GM19035 (cell line): ENCODE measurements around the gene CRKL.

ENCODE experiments used
- ATAC-seq: cut with Tn5 transposase; IDR thresholded peaks from one replicate; pipeline ENCODE4 v1.9.1; 2021; ENCODE audit not compliant: unreplicated experiment

Gene CRKL

DNA sequence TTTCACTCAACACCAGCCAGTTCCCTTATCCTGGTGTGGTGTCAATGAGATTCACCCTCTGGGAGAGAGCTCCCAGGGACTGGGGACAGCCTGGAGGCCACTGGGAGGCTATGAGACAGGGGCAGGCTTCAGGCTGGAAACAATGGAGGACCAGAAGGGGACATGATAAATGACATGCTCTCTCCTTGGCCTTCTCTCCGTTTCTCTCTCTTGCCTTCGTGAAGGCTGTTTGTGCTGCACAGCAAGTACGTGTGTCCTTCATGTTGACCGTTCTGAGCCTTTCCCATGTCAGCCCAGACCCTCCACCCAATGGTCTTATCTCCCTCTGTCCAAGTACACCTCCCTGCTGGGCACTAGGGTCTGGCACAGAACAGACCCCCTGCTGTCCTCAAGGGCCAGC lies 63.3 kb downstream of the CRKL start:
- no peak for ATAC-seq

DNA sequence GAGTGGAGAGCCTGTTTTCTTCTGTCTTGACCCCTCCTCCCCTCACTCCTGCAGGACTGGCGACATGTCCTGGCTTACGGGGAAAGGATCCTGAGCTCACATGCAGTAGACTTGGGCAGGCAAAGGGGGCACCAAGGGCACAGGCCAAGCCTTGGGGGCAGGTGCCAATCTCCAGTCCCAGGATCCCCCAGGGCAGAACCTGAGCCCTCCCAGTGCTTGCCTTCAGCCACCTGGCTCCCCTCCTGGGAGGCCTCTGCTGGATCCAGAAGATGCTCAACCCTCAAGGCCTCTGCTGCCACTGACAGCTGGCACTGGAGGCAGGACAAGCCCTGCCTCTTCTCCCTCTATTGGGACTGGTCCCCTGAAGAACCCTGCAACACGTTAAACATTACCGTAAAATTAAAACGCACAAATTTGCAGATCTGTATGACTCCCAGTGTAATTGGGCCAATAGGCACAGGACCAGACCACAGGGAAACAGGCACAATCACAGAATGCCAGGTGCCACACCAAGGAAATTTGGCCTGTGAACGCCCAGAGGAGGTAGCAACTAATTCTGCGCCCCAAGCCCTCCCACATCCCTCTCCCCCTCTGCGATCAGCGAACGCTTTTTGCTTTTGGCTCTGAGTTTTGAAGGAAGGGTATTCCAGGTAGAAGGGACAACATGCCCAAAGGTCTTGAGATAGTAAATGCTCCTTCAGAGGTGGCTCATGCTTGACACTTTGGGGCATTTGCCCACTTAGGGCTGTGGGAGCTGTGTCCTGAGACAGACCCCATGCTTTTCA lies 63.9 kb downstream of the CRKL start:
- no peak for ATAC-seq

DNA sequence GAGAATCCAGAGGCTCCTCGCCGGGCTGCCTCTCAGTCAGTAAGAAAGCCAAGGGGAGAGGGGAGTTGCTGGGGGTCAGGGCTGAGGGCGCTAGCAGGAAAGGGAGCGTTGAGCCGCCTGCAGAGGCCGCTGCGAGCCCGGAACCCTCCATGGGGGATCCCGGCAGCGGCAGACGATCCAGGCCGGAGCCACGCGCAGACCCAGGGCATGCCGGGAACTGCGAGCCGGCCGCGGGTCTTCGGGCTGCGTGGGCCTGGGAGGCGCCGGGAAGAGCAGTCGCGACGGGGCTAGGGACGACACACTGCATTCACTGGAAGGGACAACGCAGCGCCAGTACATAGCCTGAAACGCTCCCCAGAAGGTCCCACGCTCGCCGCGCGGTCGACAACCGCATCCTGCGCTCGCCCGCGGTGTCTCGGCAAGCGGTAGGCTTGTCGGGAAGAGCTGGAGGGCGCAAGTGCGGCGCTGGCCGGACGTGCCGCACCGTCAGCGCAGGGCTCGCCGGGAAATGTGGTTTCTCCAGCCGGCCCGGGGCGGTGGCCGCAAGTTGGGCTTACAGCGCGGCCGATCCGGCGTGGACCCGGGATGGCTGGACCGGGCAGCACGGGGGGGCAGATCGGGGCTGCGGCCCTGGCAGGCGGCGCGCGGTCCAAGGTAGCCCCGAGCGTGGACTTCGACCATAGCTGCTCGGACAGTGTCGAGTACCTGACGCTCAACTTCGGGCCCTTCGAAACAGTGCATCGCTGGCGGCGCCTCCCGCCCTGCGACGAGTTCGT lies 64.8 kb downstream of the CRKL start, which contains the start of gene LZTR1:
TSS of gene LZTR1 (plus strand) at position 511 of the 776 bp plus-strand sequence. CDS start at position 586, 75 bp downstream.
- ATAC-seq: peak; percentile 83

DNA sequence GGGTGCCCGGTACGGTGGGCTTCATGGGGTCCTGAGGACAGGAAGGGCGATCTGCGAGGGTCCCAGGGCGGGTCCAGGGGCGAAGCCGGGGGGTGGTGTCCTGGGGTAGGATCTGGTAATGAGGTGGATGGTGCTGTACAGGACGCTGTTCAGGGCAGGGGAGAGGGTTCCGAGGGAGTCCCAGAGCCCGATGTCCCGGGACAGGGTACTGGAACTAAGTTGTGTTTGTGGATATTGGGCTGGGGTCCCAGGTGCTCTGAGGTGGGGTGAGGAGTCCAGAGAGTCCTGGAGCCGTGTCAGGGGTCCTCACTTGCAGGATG lies 65.3 kb downstream of the CRKL start:
- ATAC-seq: peak; percentile 22

DNA sequence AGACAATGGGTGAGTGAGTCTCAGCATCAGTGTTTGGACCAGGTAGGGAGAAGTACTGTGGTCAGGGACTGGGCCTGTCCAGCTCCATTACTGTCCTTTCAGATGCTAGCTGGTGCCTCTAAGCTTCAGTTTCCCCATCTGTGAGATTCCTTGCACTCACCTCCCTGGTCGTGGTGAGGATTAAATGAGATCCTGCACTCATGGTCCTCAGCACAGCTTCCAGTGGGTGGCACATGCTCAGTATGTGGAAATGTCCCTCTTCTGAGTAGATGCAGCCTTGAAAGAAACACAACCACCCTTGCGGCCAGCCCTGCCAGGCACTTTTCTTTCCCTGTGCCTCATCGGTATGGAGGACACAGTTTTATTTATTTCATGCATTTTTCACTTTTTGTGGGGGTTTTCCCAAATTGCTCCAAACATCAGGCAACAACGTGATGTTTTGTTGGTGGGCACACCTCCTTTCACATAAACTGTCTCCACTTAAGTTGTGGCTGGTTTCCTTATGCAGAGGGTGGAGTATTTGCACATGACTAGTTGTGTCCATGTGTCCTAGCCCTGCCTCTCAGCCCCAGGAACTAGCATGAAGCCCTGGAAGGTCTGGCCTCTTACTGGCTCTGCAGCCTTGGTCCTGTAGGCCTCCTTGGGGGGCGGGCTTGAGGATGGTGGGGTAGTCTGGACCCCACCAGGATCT lies 66.0 kb downstream of the CRKL start:
- no peak for ATAC-seq

DNA sequence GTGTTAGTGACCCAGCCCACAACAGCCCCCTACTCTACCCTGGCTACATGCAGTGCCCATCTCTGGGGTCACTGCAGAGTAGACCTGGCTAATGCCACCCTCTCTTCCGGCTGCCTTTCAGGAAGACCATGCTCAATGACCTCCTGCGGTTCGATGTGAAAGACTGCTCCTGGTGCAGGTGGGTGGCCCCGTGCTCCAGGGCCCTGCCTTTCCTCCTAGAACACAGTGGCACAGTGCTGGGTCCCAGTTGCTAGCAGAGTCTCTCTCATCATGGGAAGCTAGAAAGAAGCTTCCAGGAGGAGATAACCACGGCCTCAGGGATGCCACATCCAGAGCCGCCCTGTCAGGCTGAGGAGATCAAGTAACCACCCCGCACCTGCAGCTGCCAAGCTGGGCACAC lies 68.5 kb downstream of the CRKL start:
- ATAC-seq: no peak

DNA sequence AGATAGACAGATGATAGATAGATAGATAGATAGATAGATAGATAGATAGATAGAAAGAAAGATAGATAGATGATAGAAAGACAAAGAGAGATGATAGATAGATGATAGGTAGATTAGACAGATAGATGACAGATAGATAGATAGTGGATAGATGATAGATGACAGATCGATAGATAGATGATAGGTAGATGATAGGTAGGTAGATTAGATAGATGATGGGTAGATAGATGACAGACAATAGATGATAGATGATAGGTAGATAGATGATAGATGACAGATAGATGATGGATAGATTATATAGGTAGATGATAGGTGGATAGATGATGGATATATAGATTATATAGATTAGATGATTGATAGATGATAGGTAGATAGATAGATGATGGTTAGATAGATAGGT lies 69.2 kb downstream of the CRKL start:
- ATAC-seq: no peak

DNA sequence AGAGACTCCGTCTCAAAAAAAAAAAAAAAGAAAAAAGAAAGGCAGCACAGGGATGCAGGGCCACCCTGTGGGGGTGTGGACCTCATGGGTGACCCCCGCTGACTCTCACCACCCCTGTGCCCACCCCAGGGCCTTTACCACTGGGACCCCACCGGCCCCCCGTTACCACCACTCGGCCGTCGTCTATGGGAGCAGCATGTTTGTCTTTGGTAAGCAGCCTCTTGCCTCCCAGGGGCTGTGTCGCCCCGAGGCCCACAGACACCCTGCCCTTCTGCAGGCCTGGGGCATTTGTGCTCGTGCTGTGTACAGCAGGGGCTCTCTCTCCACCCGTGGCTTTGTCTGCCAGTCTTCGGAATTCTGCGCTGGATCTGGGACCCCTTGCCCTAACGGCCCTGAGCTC lies 70.2 kb downstream of the CRKL start:
- ATAC-seq: no peak

DNA sequence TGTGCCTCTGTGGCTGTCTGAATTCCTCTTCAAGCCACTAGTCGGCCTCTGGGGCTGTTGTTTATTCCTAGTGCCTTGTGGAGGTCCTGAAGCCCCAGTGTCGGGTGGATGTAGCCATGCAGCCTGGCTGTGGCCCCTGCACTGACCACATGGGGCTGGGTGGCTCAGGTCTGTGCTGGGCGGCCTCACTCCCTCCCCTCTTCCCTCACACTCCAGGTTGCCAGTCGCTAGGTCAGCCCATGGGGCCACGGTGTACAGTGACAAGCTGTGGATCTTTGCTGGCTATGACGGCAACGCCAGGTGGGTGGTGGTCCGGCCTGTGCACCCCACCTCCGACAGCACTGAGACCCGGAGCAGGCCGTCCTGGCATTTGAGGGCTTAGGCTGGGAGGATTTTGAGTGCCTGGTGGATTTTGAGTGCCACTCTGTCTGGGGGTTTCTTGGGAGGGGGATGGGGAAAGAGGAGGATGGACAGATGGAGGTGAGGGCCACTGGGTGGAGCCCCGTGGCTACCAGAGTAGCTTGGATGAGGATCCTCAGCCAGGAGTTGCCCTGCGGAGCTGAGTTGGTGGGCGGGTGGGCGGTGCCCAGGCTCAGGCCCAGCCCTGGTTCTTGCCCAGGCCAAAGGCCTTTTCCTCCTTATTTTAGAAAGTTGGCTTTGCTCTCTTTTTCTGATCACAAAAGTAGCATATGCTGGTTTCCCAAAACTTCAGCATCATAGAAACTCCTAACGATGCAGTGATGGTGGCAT lies 71.5 kb downstream of the CRKL start:
- ATAC-seq: no peak

DNA sequence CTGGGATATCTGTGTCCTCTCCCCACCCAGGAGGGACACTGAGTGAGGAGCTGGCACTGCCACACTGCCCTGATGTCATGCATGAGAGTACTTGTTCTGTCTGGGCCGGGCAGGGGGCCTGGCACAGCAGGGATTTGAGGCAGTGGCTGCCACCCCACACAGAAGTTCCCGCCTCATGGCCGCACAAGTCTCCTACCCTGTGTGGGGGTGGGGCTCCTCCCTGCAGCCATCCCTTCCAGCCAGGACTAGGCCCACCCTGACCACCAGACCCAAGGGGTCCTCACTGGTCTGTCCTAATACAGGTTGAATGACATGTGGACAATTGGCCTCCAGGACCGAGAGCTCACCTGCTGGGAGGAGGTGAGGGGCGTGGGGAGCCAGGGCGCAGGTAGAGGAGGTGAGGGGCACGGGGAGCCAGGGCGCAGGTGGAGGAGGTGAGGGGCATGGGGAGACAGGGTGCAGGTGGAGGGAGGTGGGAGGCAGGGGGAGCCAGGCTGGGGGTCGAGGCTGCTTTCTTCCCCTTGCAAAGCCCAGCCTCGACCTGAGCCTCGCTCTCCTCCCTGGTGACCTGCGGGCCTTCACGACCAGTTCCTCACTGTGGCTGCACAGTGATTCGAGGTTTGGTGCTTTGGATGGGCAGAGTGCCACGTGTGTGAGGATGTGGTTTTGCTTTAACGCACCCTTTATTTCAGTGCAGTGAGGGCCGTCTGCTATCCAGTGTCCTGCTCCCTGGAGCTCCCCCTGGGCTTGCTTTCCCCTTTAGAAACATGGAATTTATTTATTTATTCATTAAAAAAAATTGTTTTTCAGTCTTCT lies 72.3 kb downstream of the CRKL start:
- no peak for ATAC-seq

DNA sequence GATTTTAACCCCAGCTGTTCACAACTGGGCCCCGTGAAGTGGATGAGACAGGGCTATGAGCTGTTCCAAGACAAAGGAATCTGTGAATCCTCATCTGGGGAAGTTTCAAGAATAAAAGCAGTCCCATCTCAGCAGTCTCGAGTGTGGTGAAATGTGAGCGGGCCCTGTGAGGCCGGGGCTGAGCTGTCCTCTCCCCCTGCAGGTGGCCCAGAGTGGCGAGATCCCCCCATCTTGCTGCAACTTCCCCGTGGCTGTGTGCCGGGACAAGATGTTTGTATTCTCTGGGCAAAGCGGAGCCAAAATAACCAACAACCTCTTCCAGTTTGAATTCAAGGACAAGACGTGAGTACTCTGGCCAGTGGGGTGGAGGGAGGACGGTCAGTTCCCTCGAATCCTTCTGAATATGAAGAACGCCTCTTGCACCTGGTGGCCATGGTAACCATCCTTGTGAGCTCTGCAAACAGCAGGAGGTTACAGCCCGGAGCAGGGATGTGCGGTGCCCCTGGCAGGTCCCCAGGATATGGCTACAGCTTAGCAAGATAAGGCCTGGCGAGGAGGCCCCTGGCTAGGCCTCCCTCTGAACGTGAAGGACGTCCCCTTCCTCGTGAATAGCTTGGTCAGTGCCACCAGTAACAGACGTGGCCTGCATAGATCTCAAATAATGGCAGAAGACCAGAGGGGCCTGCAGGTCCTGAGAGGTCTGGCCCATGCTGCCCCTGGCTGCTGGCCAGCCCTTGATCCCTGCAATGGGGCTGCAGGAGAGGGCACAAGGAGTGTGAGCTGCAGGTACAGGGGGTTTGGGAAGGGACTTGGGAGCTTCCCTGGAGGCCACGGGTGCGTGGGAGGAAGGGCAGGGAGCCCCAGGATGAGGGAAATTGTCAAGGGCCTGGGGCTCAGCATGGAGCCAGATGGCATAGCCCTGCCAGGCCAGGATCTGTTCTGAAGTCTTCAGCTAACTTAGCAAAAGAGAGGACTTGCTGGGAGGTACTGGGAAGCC lies 73.3 kb downstream of the CRKL start:
- ATAC-seq: no peak

DNA sequence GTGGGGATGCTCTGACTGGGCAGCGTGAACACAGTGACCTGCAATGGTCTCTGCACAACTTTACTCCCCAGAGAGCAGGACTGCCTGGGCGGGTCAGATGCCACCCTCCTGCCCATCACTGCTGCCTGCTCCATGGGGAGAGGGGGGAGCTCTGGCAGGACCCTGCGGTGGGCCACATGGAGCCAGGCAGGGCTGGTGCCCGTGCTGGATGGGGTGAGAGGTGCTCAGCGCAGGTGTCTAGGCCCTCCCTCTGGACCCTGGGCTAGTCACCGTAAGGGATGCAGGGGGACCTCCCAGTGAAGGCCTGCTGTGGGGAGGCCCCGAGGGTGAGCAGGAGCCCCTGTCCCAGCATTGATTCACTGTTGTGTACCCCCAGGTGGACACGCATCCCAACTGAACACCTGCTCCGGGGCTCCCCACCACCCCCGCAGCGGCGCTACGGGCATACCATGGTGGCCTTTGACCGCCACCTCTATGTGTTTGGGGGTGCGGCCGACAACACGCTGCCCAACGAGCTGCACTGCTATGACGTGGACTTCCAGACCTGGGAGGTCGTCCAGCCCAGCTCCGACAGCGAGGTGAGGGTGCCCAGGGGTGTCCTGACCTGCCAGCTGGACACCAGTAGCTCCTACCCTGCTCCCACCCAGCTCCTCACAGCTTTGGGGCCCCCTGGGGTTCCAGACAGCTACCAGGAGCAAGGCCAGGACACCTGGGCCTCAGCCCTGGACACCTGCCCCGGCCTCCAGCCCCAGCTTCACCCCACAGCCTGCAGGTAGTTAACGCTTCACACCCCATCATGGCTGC lies 74.2 kb downstream of the CRKL start:
- no peak for ATAC-seq

DNA sequence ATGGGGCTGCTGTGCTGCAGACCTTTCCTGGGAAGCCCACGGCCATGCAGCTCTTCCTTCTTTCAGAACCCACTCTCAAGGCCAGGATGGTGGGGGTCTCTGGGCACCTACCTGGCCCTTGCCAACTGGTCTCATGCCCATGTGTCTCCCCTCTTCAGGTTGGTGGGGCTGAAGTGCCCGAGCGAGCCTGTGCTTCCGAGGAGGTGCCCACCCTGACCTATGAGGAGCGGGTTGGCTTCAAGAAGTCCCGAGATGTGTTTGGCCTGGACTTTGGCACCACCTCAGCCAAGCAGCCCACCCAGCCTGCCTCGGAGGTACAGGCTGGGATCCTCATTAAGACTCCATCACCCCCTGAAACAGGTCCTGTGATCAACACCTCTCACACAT lies 74.8 kb downstream of the CRKL start:
- no peak for ATAC-seq

DNA sequence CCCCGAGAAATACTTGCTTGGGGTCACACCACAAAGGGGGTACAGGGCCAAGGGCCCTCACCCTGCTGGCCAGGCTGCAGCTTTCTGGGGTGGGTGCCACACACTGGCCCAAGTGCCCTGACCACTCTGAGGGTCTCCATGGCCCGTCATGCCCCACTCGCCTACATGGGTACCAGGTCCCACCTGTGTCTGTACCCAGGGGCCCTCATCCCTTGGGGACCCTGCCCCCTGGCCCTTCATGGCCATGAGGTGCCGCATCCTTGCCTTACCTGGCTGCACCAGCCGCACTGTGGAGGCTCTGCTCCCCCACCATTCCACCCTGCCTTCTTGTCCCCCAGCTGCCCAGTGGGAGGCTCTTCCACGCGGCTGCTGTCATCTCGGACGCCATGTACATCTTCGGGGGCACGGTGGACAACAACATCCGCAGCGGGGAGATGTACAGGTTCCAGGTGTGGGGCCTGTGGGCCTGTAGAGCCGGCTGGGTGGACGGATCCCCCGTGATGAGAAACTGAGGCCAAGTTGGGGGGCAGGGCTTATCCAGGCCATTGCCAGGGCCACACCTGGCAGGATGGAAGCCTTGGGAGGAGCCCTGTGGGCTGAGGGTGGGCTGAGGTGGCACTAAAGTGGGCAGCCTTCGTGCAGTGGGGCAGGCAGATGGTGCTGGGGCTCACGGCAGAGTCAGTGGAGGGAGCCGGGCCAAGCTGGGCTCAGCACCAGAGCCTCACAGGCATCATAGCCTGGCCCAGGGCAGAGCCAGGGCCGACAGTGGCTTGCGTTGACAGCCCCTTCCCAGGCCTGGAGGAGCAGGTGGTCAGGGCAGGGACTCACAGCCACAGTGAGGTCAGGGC lies 75.5 kb downstream of the CRKL start:
- ATAC-seq: no peak

DNA sequence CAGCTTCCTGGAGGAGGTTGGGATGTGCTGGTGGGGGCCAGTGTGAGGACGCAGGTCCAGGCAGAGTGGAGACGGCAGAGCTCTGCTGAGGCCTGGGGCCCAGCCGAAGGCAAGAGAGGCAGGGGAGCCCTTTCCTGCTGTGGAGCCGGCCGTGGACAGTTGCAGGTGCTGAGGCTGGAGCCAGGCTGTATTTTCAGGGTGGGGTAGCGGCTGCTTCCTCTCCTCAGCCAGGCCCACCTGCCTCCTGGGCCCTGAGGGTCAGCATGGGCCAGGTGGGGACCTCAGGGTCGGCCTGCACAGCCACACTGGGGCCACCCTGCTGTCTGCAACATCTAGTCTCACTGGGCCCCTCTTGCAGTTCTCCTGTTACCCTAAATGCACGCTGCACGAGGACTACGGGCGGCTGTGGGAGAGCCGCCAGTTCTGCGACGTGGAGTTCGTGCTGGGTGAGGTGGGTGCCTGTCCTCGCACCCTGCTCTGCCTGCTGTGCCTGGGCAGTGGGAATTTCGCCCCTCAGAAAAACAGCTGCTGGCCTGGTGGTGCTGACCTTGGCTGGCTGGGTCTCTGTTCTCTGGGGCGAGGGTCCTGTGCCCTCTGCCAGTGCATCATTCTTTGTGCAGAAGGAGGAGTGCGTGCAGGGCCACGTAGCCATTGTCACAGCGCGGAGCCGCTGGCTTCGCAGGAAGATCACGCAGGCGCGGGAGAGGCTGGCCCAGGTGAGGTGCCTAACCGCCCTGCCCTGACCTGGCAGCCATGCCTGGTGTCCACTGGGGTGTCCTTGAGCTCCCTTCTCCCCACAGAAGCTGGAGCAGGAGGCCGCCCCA lies 76.3 kb downstream of the CRKL start:
- ATAC-seq: no peak

DNA sequence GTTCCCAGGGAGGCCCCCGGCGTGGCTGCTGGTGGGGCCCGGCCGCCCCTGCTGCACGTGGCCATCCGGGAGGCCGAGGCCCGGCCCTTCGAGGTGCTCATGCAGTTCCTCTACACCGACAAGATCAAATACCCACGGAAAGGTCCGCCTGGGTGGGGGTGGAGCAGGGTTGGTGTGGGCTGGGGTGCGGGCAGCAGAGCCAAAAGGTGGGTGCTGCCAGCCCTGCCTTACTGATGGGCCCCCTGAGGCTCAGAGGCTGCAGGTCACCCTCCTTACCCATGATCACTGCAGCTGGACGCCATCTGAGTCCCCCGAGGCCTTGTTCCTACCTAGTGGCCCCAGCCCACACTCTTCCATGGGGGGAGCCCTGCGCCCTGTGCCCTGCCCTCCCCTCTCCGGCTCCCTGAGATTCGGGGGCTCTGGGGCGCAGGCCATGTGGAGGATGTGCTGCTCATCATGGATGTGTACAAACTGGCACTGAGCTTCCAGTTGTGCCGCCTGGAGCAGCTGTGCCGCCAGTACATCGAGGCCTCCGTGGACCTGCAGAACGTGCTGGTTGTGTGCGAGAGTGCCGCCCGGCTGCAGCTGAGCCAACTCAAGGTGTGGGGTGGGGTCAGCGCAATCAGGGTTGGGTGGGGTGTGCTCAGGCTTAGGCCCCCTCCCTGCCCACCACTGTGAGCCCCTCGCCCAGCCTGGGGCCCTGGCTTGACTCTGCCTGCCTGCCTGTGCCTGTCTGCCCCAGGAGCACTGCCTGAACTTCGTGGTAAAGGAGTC lies 77.1 kb downstream of the CRKL start:
- ATAC-seq: no peak
